Colon (tissue), 2 donors: ENCODE measurements around the gene PPP4R3A.
"Not testable (repeated sequence)": the region's sequence is repeated elsewhere in the genome, so short reads cannot be mapped to it uniquely, and the experiment has no call there.

Experiments used
- FAIRE-seq: peaks from 2 replicates; lab custom pipeline; 2012; peaks lifted over from hg19 to GRCh38; lab: Jason Lieb, UNC
- donor health status: control.
- donor health status: control.

PPP4R3A gene

DNA sequence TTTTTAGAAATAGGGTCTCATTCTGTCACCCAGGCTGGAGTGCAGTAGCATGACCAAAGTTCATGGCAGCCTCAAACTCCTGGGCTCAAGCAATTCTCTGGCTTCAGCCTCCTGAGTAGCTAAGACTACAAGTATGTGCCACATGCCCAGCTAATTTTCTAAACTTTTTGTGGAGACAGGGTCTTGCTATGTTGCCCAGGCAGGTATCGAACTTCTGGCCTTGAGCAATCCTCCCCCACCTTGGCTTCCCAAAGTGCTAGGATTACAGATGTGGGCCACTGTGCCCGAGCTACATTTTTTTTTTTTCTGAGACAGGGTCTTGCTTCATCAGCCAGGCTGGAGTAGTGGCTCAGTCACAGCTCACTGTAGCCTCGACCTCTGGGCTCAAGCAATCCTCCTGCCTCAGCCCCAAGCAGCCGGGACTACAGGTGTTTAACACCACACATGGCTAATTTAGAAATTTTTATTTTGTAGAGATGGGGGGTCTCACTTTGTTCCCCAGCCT lies 7.1 kb downstream of the PPP4R3A start:
- no peak for FAIRE-seq

DNA sequence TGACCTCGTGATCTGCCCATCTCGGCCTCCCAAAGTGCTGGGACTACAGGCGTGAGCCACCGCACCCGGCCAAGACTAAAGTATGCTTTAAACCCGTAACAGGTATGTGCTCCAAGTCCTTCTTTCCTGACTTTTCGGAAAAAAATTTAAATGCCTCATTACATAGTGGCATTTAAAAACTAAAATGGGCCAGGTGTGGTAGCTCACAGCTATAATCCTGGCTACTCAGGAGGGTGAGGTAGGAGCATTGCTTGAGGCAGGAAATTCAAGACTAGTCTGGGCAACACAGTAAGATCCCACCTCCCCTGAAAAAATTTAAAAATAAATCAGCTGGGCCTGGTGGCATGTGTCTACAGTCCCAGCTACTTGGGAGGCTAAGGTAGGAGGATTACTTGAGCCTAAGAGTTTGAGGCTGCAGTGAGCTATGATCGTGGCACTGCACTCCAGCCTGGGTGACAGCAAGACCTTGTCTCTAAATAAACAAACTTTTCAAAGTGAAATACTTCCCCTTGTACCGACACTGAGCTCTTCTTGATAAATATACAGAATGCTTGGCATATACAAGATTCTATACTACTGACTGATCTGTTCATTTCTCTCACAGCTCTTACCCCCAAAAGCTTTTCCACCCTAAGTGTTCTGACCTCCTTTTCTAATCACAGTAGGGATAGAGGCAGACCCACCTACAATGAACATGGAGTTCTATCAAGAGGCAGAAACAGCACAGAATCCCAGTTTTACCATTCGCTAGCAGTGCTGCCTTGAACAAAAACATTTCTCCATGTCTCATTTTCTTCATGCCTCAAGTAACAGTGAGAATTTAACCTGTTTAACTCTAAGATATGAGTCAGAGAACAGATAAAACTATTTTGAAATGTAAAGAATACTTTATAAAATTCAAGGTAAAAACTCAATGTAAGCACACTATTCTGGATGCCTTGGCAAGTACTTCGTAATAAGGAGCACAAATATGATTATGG lies 7.9 kb downstream of the PPP4R3A start:
- FAIRE-seq = no peak

DNA sequence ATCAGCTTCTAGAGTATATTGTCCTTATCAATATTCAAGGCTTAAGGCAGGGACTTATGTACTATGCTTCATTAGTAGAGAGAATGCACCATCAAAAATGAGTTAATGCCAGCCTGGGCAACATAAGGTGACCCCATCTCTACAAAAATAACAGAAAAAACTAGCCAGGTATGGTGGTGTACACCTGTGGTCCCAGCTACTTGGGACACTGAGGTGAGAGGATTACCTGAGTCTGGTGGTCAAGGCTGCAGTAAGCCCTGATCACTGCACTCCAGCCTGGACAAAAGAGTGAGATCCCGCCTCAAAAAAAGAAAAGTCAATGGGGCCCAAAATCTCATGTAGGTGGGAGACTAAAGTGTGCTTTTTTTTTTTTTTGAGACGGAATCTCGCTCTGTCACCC lies 8.8 kb downstream of the PPP4R3A start:
- FAIRE-seq = no peak

DNA sequence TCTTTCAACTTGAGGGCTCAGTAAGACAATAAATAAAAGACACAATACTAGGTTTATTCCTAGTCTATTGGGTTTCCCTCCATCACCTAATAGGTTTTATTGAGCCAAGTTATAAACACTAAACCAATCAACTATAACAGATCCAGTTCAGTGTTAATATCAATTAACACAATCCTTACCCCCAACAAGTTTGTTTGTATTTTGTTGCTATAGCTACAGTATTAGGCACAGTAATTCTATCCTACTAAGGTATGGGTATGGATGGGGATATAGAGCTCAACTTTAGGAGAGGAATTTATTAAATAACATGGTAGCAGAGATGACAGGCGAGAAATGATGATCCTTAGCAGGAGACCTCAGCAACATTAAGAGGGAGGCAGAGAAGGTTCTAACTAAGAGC lies 13.3 kb downstream of the PPP4R3A start:
- no peak for FAIRE-seq

DNA sequence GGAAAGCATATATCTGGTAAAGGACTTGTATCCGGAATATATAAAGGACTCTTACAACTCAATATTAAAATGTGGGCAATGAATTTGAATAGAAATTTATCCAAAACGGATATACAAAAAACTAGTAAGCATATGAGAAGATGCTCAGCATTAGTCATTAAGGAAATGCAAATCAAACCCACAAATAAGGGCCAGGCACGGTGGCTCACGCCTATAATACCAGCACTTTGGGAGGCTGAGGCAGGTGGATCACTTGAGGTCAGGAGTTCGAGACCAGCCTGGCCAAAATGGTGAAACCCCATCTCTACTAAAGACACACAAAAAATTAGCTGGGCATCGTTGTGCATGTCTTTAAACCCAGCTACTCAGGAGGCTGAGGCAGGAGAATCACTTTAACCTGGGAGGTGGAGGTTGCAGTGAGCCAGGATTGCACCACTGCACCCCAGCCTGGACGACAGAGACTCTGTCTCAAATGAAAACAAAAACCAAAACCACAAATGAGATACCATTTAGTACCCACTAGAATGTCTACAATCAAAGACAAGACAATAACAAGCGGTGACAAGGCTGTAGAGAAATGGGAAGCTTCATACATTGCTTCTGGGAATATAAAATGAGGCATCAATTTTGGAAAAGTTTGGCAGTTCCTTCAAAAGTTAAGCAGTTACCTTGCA lies 15.6 kb downstream of the PPP4R3A start:
- FAIRE-seq = not testable (repeated sequence)

DNA sequence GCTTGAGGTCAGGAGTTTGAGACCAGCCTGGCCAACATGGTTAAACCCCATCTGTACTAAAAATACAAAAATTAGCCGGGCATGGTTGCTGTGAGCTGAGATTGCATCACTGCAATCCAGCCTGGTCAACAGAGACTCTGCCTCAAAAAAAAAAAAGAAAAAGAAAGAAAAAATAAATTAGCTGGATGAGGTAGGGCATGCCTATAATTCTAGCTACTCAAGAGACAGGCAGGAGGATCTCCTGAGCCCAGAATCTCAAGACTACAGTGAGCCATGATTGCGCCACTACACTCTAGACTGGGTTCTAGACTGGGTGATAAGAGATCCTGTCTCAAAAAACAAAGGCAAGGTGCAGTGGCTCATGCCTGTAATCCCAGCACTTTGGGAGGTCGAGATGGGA lies 16.9 kb downstream of the PPP4R3A start:
- FAIRE-seq = no peak

DNA sequence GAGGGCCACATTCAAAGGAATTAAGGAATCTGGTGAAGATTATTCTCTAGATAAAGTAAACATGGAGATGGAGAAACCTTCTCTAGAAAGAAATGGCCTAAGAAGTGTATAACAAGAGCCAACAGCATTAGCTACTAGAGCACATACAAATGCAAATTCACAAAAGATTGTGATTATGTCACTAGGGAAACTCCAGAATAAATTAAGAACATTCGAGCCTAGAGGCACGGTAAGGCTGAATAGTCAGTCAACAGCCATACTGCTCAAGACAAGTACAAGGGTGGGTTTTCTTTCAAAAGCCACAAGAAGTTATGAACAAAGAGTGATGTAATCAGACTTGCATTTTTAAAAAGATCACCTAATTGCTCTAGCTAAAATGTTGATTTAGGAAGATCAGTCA lies 25.4 kb downstream of the PPP4R3A start:
- no peak for FAIRE-seq

DNA sequence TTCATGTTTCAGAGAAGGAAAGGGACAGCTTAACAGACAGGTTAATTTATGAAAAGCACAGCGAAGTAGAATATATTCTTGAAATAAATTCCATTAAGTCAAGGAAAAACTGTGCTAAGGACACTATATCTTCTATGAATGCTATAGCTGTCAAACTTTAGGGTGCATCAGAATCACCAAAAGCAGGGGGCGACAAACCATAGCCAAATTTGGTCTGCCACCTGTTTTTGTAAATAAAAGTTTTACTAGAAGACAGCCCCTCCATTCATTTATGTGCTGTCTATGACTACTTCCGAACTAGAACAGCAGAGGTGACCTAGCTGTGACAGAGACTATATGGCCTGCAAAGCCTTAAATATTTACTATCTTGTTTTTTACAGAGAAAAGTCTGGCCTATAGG lies 25.9 kb downstream of the PPP4R3A start:
- FAIRE-seq = no peak

DNA sequence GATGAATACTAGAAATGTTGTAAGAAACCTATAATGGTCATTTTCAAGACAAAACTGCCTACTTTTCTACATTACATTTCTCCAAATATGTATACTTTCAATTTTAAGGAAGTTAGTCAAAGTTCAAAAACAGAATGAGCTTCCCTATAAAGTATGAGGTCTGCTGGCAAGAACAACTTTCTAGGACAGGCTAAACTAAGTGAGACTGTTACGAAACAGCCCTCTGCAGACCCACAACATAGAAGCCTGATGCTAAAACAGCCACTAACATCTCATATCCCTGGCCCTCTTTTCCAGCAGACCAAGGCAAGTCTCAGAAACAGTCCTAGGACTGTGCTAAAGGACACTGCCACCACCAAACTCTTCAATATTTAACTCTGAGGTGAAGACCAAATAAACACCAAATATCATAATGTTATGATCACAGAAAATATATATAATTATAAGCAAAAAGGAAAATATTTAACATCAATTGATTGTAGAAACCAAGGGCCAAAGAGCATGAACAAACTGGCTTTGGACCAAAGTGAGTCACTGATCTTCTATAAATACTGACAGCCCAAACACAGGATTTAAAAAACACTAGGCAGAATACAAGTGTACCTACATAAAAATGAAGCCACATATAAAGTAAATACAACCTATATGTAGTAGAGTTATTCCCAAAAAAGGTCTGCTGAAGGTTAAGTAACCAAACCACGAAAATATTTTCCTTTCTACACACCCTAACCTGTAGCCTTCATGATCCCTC lies 27.7 kb downstream of the PPP4R3A start:
- FAIRE-seq = no peak

DNA sequence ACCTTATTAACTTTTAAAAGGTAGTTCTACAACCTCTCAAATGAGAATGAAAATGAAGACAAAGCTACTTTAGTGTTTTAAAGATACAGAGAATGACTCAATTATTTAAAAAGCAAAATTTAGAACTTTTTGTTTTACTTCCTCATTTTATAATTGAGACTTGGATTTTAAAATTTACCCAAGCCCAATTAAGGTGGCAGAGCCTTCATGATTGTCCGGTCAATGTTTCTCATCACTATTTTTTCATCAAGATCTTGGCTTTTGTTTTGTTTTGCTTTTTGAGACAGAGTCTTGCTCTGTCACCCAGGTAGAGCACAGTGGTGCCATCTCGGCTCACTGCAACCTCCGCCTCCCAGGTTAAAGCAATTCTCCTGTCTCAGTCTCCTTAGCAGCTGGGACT lies 32.7 kb downstream of the PPP4R3A start:
- no peak for FAIRE-seq

DNA sequence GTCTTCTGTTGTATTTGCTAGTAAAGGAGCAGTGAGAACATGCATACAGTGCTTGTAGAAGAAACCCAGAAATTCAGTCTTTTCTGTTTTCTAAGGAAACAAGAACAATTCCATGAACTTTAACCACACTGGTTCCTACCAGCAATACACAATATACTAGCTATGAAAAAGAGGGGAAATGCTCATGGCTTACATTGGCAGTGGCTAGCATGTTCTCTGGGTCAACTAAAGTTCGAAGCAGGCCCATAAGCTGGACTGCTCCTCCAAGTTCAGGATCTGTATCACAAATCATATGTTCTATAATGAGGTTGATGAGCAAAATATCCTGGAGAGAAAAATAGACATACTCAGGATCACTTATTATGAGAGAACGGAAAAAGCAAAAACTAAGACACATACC lies 37.1 kb downstream of the PPP4R3A start:
- FAIRE-seq = no peak

DNA sequence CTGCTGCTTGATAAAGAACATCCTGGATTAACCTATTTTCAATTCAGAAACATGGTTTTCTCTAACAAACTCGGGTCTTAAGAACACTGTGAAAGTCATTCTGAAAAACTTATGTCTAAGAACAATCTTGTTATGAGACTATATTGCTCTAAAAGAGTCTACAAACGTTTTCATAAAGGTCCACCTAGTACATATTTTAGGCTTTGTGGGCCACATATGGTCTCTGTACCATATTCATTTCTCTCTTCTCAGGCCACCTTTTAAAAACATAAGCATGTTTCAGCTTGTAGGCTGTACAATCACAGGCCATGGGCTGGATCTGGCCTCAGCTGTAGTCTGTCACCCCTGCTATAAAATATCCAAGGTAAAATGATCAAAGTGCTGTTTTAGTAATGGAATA lies 39.9 kb downstream of the PPP4R3A start:
- FAIRE-seq = no peak

DNA sequence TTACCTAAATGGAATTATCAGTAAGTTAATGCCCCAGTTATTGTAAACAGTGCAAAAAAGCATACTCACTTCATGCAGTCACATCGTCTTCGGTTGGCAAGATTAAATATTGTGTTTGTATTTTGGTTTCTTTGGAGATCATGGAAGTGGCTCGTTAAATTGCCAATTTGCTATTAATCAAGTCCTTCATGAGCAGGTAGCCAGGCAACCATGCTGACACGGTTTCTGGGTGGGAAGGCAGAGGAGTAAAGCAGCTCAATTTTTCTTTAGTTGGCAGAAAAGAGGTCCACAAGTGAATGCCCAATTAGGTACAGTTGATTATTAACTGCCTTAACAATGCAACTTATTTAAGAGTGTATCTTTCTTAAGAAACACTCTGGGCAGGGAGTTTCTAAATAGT lies 43.9 kb downstream of the PPP4R3A start:
- no peak for FAIRE-seq

DNA sequence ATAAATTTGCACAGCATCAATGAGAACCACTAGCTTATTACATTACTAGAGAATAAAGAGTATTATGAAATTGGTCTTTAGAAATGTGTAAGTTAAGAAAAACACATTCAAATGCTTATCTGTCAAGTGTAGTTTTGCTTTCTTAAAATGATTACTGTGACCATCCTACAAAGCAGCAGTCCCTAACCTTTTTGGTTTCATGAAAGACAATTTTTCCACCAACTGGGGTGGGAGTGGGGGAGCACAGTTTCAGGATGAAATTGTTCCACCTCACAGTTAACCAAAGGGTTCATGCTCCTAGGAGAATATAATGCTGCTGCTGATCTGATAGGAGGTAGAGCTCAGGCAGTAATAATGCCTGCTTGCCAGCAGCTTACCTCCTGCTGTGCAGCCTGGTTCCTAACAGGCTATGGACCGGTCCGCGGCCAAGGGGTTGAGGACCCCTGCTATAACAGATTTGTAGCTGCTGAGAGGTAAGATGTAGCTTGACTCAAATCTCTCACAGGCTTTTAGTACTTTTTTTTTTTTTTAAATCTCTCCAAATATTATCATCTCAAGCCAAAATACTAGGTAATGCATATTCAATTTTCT lies 45.4 kb downstream of the PPP4R3A start:
- no peak for FAIRE-seq

DNA sequence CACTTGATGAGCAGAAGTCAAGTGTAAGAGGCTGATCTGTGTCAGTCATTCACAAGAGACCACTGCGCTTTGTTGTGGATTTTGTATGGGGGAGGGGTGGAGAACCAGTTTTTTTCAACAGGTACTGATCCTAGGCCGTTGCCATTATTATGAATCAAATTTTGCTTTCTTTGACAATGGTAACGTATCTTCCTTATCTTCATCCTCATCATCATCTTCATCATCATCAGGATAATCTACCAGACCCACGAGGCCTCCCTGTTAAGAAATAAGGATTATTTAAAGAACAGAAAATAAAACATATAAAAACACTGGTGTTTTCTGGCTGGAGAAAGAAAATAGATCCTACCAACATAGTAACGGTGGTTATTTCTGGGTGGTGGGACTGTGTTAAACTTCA lies 51.5 kb downstream of the PPP4R3A start:
- no peak for FAIRE-seq

DNA sequence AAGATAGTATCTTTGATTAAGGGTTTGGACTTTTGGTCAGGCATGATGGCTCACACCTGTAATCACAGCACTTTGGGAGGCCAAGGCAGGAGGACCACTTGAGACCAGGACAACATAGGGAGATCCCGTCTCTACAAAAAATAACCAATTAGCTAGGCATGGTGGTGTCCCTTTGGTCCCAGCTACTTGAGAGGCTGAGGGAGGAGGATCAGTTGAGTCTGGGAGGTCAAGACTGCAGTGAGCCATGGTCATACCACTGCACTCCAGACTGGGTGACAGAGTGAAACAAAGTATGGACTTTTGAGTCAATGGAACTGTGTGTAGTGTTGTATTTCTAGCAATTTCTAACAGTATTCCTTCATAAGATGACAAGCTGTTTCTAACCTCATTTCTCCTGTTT lies 53.8 kb downstream of the PPP4R3A start:
- no peak for FAIRE-seq

DNA sequence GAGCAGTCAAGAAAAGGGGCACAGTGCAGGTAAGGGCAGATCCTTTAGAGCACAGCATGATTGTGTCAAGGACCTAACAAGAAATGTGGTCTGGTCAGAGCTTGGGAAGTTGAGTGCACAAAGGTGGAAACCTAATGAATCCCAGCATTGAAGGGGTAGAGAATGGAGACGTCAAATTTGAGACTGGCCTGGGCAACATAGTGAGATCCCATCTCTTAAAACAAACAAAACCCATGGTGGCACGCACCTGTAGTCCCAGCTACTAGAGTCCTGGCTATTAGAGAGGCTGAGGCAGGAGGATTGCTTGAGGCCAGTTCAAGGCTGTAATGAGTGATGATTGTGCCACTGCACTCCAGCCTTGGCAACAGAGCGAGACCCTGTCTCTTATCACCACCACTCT lies 55.5 kb downstream of the PPP4R3A start:
- no peak for FAIRE-seq

DNA sequence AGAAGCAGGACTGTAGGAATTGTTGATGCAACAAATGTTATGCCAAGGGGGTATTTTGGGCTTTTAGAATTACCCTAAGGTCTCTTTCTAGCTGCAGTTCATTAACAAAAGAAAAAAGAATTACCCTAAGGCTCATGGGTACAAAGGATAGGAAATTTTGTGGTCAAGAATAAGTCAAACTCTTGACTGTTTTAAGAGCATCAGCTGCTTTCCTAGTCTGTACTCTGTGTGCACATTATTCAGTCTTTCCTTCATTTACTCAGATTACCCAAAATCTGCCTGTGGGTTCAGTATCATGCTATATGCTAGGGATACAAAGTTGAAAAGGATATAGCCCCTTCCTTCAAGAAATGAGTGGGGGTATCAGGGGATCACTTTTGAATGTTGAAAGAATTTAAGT lies 56.0 kb downstream of the PPP4R3A start:
- no peak for FAIRE-seq

DNA sequence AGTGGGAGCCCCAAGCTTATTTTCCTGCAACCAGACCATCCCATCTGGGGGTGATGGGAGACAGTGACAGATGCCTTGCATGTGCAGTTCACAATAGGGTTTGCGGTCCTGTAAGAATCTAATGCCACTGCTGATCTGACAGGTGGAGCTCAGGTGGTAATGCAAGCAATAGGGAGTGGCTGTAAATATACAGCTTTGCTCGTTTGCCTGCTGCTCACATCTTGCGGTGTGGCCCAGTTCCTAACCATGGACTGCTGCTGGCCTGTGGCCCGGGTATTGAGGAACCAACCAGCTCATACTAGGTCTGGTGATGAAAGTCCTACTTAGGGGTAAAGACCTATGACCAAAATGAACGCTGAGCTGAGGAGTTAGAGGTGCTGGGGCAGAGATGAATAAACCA lies 56.4 kb downstream of the PPP4R3A start:
- no peak for FAIRE-seq

DNA sequence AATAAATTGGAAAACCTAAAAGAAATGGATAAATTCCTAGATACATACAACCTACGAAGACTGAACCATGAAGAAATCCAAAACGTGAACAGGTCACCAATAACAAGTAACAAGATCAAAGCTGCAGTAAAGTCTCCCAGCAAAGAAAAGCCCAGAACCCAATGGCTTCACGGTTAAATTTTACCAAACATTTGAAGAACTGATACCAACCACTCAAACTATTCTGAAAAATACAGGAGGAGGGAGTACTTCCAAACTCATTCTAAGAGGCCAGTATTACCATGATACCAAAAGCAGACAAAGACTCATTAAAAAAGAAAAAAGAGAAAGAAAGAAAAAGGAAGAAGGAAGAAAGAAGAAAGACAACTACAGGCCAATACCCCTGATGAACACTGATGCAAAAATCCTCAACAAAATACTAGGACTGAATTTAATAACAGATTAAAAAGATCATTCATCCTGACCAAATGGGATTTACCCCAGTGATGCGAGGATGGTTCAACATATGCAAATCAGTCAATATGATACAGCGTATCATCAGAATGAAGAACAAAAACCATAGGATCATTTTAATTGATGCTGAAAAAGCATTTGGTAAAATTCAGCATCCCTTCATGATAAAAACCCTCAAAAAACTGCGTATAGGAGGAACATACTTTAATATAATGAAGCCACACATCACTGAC lies 65.6 kb downstream of the PPP4R3A start:
- no peak for FAIRE-seq

DNA sequence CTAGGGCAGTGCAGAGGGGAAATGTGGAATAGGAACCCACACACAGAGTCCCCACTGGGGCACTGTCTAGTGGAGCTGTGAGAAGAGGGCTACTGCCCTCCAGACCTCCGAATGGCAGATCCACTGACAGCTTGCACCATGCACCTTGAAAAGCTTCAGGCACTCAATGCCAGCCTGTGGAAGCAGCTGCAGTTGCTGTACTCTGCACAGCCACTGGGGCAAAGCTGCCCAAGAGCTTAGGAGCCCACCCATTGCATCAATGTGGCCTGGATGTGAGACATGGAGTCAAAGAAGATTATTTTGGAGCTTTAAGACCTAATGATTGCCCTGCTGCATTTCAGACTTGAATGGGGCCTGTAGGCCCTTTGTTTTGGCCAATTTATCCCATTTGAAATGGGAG lies 70.8 kb downstream of the PPP4R3A start:
- FAIRE-seq = no peak

DNA sequence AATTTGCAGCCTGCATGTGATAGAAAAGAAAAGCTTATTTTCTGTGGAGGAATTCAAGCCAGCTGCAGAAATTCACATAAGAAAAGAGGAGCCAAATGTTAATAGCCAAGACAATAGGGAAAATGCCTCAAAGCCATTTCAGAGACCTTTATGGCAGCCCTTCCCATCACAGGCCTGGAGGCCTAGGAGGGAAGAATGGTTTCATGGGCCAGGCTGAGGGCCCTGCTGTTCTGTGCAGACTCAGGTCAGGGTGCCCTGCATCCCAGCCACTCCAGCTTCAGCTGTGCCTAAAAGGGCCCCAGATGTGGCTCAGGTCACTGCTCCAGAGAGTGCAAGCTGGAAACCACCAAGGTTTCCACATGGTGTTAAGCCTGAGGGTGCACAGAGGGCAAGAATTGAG lies 71.3 kb downstream of the PPP4R3A start:
- no peak for FAIRE-seq
